ENCODE measurements around the gene TNS1. TPM values are rescaled to one million over a fixed set of nuclear protein-coding genes. Genes with fewer than 3 reads are reported as not detected.

The TNS1 gene
- polyA plus RNA-seq, 6 donors from 2014 or later = 0.05 to 0.57 (median 0.35) TPM; not detected in 2

DNA sequence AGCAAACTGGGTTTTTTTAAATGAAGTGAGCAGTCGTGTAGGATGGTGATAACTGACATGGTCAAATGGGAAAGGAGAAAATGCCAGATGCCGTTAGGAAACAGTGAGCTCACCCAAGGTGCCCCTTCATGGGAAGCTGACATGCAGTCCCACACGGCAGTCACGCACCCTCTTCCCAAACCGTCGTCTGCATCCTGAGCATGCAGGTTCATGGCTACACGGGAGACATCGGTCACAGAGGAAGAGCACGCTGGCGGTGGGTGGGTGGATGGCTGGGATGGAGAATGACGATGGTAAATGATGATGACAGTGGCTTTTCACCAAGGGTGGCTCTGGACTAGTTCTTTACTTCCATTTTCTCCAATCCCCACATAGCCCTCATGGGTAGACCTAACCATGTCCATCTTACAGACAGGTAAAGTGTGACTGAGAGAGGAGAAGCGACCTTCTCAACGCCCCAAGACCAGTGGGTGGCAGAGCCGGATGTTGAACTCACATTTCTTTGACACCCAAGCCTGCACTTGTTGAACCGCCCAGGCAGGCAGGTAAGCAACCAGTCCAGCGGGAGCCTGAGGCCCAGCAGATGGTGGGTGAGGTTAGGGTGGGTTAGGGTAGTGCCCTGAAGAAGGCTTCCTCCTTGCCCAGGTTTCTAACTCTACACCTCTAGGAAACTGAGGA lies 44.5 kb downstream of the TNS1 start:
- no peak for ATAC-seq (ENCODE audit: low read depth in 2 of 2)
- Mint-ChIP-seq H3K9me3 (no peaks in the 10 kb centered on the region), H3K4me3 (no peak overlapping the region)

GRCh38 chr2:217956586-217957457 lies 46.0 kb downstream of the TNS1 start:
- H3K9me3 Mint-ChIP-seq = no peaks in the 10 kb centered on the region
- ATAC-seq (ENCODE audit: low read depth in 2 of 2) = no peak
- no peaks in the 10 kb centered on the region for H3K36me3 Mint-ChIP-seq
- H3K27ac Mint-ChIP-seq = peak overlapping the region in 2 of 6 donors; percentile 70 to 86
- H3K4me1 Mint-ChIP-seq = no peaks in the 10 kb centered on the region
- no peak for DNase-seq
- H3K27me3 Mint-ChIP-seq = peaks cover 0 to 11% (median 0%) of the 10 kb centered on the region in 3 donors
- H3K4me3 Mint-ChIP-seq = no peak overlapping the region

More for the DNA sequence above, 44.5 kb downstream of the TNS1 start:
- Mint-ChIP-seq H3K4me1 (no peaks in the 10 kb centered on the region), H3K27me3 (peaks cover 0 to 11% (median 0%) of the 10 kb centered on the region in 3 donors), H3K27ac (no peak overlapping the region), H3K36me3 (no peaks in the 10 kb centered on the region)
- no peak for DNase-seq

DNA sequence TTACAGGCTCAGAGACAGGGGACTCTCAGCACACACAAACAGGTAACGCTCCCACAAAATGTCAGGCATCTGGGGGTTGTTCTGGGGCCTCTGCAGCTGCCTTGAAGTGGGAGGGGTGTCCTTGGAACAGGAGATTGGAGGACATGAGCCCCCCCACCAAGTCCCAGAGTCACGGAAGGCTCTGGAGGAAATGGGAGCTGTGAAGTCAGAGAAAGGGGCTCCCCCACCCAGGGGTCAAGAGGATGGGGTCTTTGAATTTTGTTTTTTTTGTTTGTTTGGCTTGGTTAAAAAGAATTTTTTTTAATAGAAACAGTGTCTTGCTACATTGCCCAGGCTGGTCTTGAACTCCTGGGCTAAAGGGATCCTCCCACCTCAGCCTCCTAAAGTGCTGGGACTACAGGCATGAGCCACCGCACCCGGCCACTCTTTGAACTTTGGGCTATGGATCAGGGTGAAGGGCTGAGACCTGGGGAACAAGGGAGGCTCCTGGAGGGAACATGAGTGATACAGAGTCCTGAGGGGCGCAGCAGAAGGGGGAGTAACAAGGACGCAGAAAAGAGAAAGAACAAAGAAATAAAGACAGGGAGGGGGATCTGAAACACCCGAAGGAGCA lies 46.8 kb downstream of the TNS1 start:
- DNase-seq (no peak), ATAC-seq (ENCODE audit: low read depth in 2 of 2) (no peak)
- H3K27ac Mint-ChIP-seq = no peak overlapping the region
- no peak overlapping the region for H3K4me3 Mint-ChIP-seq
- H3K9me3 Mint-ChIP-seq = no peaks in the 10 kb centered on the region
- H3K4me1 Mint-ChIP-seq = no peaks in the 10 kb centered on the region
- no peaks in the 10 kb centered on the region for H3K36me3 Mint-ChIP-seq
- peaks cover 0 to 11% (median 4%) of the 10 kb centered on the region in 3 donors for H3K27me3 Mint-ChIP-seq

- Mint-ChIP-seq H3K27ac (no peak overlapping the region), H3K9me3 (no peaks in the 10 kb centered on the region), H3K4me1 (no peaks in the 10 kb centered on the region), H3K27me3 (peaks cover 0 to 11% (median 5%) of the 10 kb centered on the region in 3 donors), H3K36me3 (no peaks in the 10 kb centered on the region), H3K4me3 (no peak overlapping the region)
- ATAC-seq (ENCODE audit: low read depth in 2 of 2) (no peak), DNase-seq (no peak)
These were observed 47.6 kb downstream of the TNS1 start for GRCh38 chr2:217954971-217955740.

DNA sequence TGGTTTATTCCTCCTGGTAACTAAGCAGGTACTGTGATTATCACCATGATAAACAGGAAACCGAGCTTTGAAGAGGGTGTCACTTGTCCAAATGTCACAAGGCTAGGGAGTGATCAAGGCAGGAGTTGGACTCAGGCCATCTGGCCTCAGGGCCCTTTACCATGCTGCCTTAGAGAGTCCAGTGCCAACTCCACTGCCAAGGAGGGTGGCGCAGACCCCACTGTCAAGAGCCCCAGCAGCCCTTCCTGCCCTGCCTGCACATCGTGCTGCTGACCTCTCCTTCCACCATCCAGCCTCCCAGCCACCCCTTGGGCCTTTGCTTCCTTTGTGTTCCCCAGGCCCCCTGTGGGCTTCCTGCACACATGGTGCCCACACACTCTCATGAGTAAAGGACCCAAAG lies 48.3 kb downstream of the TNS1 start:
- Mint-ChIP-seq H3K27ac (peak overlapping the region in 1 of 6 donors; percentile 82), H3K9me3 (no peaks in the 10 kb centered on the region), H3K4me1 (no peaks in the 10 kb centered on the region), H3K27me3 (peaks cover 0 to 11% (median 5%) of the 10 kb centered on the region in 3 donors), H3K4me3 (no peak overlapping the region), H3K36me3 (no peaks in the 10 kb centered on the region)
- no peak for DNase-seq
- no peak for ATAC-seq (ENCODE audit: low read depth in 2 of 2)

DNA sequence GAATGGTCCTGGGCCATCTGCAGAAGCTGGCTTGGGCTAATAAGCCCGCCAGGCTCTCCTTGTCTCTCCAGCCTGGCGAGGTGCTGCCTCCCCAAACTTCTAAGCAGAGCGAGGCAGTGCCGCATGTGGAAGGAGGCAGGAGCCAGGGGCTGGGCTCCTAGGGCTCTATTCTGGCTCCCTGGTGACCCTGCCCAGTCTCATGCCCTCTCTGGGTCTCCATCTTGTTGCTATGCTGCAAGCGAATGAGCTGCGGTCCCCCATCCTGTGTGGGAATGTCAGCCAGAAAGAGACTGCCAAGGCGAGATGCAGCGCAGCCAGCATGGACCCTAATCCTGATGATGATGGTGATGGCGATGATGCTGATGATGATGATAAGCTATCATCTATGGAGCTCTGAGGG lies 48.7 kb downstream of the TNS1 start:
- H3K9me3 Mint-ChIP-seq = no peaks in the 10 kb centered on the region
- DNase-seq (no peak), ATAC-seq (ENCODE audit: low read depth in 2 of 2) (no peak)
- H3K36me3 Mint-ChIP-seq = no peaks in the 10 kb centered on the region
- no peak overlapping the region for H3K27ac Mint-ChIP-seq
- no peaks in the 10 kb centered on the region for H3K4me1 Mint-ChIP-seq
- peaks cover 0 to 11% (median 5%) of the 10 kb centered on the region in 3 donors for H3K27me3 Mint-ChIP-seq
- H3K4me3 Mint-ChIP-seq = no peak overlapping the region

DNA sequence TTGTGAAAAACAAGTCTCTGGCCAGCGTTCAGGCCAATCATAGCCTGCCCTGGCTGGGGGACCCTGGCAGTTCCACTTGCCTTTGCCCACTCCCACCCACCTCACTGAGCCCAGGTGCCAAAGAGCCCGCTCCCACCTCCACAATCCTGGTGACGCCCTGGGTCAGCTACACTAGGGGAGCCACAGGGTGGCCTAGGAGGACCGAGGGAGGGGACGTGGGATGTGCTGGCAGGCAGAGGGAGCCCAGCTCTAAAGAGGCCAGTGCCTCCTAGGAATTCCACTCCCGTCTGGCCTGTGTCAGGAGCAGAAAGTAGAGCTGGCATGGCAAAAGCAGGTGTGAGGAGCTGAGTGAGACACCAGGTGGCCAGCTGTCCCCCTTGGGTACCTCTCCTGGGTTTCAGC lies 49.3 kb downstream of the TNS1 start:
- no peak for DNase-seq

DNA sequence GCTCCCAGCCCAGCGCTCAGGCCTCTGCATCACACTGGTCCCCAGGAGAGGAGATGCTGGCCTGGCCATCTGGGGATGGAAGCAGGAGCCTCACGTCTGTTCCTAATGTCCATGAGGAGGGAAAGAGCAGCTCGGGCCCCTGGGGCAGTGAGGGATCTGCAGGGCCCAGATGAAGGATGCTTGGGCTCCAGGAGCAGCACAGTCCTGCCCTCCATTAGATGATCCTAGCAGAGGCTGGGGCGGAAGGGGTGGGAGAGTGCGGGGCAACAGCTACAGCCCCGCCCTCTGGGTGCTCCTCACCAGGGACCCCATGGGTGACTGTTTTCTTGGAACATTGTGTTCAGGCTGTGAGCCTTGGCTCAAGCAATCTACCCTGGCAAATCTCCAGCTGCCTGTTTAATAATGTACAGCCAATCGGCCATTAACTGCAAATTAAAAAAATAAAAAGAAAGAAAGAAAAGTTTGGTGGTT lies 49.7 kb downstream of the TNS1 start:
- no peaks in the 10 kb centered on the region for H3K9me3 Mint-ChIP-seq
- H3K27ac Mint-ChIP-seq = no peak overlapping the region
- H3K4me3 Mint-ChIP-seq = no peak overlapping the region
- peaks cover 0 to 11% (median 5%) of the 10 kb centered on the region in 3 donors for H3K27me3 Mint-ChIP-seq
- no peaks in the 10 kb centered on the region for H3K4me1 Mint-ChIP-seq
- ATAC-seq (ENCODE audit: low read depth in 2 of 2) (no peak), DNase-seq (no peak)
- no peaks in the 10 kb centered on the region for H3K36me3 Mint-ChIP-seq

More for the DNA sequence above, 49.3 kb downstream of the TNS1 start:
- H3K4me1 Mint-ChIP-seq = no peaks in the 10 kb centered on the region
- no peak overlapping the region for H3K4me3 Mint-ChIP-seq
- no peak for ATAC-seq (ENCODE audit: low read depth in 2 of 2)
- H3K27me3 Mint-ChIP-seq = peaks cover 0 to 11% (median 5%) of the 10 kb centered on the region in 3 donors
- H3K9me3 Mint-ChIP-seq = no peaks in the 10 kb centered on the region
- no peak overlapping the region for H3K27ac Mint-ChIP-seq
- H3K36me3 Mint-ChIP-seq = no peaks in the 10 kb centered on the region

- Mint-ChIP-seq H3K9me3 (no peaks in the 10 kb centered on the region), H3K4me1 (no peaks in the 10 kb centered on the region), H3K27me3 (peaks cover 0 to 11% (median 5%) of the 10 kb centered on the region in 3 donors), H3K27ac (no peak overlapping the region), H3K36me3 (no peaks in the 10 kb centered on the region), H3K4me3 (no peak overlapping the region)
- ATAC-seq (ENCODE audit: low read depth in 2 of 2) (no peak), DNase-seq (no peak)
These were observed 50.4 kb downstream of the TNS1 start for GRCh38 chr2:217952409-217952808.

GRCh38 chr2:217951521-217952247 lies 51.1 kb downstream of the TNS1 start:
- no peaks in the 10 kb centered on the region for H3K4me1 Mint-ChIP-seq
- H3K27ac Mint-ChIP-seq = no peak overlapping the region
- H3K9me3 Mint-ChIP-seq = no peaks in the 10 kb centered on the region
- H3K27me3 Mint-ChIP-seq = peaks cover 0 to 15% (median 5%) of the 10 kb centered on the region in 3 donors
- DNase-seq = no peak
- no peaks in the 10 kb centered on the region for H3K36me3 Mint-ChIP-seq
- no peak for ATAC-seq (ENCODE audit: low read depth in 2 of 2)
- H3K4me3 Mint-ChIP-seq = no peak overlapping the region

GRCh38 chr2:217951091-217951490 lies 51.7 kb downstream of the TNS1 start:
- no peaks in the 10 kb centered on the region for H3K9me3 Mint-ChIP-seq
- no peak overlapping the region for H3K4me3 Mint-ChIP-seq
- H3K27ac Mint-ChIP-seq = no peak overlapping the region

DNA sequence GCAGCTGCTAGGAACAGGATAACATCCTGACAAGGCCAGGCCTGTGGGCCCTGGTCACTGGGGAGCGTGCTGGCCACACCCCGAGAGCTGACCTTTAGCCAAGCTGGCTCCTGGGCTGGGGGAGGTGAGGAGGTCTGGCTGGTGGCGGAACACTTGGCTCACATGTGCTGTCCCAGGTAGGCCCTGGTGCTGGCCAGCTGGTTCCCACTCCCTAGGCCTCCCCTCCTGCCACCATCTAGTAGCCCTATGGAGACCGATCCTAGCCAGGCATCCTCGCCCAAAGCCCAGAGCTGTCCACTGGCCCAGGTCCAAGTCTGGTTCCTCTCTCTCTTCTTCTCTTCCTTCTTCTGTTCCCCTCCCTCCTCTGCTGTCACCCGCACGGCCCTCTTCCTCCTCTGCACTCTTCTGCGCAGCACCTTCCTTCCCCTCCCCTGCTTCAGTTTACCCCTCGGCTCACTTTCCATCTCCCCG lies 52.4 kb downstream of the TNS1 start:
- H3K27ac Mint-ChIP-seq = no peak overlapping the region
- H3K9me3 Mint-ChIP-seq = no peaks in the 10 kb centered on the region
- ATAC-seq (ENCODE audit: low read depth in 2 of 2) (no peak), DNase-seq (no peak)
- no peaks in the 10 kb centered on the region for H3K4me1 Mint-ChIP-seq
- no peaks in the 10 kb centered on the region for H3K36me3 Mint-ChIP-seq
- H3K4me3 Mint-ChIP-seq = no peak overlapping the region
- peaks cover 7 to 18% (median 10%) of the 10 kb centered on the region in 3 donors for H3K27me3 Mint-ChIP-seq

More at GRCh38 chr2:217951091-217951490, 51.7 kb downstream of the TNS1 start:
- DNase-seq (no peak), ATAC-seq (ENCODE audit: low read depth in 2 of 2) (no peak)
- Mint-ChIP-seq H3K27me3 (peaks cover 2 to 15% (median 6%) of the 10 kb centered on the region in 3 donors), H3K4me1 (no peaks in the 10 kb centered on the region), H3K36me3 (no peaks in the 10 kb centered on the region)

All from naive B cell (primary cell).